OCI-LY1 (cell line): Measurements from ENCODE around the gene PRSS50.

Experiments
- EZH2 ChIP-seq: fragments of 200-600 bp; sonication (generic), shearing (Covaris generic); IDR thresholded peaks from 2 replicates; pipeline ENCODE4 v1.8.0; 2017; ENCODE audit warnings: borderline replicate concordance, mixed run types, mild to moderate bottlenecking, antibody characterized with exemption, low read length, moderate library complexity, mixed read lengths
- TF ChIP-seq, protein P1 (sequence below): fragments of 200-600 bp; sonication (generic), shearing (Covaris generic); IDR thresholded peaks from 2 replicates; pipeline ENCODE4 v1.5.1; 2017; ENCODE audit warnings: mild to moderate bottlenecking, antibody characterized with exemption, low read length, moderate library complexity, mixed read lengths

DNA sequence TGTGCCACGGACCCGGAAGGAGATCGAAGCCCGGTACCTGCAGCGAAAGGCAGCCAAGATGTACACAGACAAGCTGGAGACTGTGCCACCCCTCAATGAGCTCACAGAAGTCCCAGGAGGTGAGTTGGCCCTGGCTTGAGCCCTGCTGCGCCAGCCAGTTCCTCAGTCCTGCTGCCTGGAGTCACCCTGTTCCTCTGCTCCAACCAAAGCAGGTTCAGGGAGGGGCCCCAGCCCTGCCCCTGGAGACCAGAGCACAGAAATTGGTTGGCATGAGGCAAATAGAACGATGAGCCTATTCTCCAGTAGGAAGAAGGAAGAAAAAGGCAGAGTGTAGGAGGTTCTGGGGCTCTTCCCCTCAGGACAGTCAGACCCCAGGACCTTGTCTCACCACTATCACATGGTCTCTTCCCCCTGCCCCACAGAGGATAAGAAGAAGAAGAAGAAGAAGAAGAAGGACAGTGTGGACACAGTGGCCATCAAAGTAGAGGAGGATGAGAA is 8.5 kb downstream of the PRSS50 start:
- TF ChIP-seq, protein P1, sequence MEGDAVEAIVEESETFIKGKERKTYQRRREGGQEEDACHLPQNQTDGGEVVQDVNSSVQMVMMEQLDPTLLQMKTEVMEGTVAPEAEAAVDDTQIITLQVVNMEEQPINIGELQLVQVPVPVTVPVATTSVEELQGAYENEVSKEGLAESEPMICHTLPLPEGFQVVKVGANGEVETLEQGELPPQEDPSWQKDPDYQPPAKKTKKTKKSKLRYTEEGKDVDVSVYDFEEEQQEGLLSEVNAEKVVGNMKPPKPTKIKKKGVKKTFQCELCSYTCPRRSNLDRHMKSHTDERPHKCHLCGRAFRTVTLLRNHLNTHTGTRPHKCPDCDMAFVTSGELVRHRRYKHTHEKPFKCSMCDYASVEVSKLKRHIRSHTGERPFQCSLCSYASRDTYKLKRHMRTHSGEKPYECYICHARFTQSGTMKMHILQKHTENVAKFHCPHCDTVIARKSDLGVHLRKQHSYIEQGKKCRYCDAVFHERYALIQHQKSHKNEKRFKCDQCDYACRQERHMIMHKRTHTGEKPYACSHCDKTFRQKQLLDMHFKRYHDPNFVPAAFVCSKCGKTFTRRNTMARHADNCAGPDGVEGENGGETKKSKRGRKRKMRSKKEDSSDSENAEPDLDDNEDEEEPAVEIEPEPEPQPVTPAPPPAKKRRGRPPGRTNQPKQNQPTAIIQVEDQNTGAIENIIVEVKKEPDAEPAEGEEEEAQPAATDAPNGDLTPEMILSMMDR: no peak
- TF ChIP-seq EZH2: no peak
